ENCODE measurements around the gene TFR2. TPM values are rescaled to one million over a fixed set of nuclear protein-coding genes. Genes with fewer than 3 reads are reported as not detected.

TFR2 gene
- total and polyA plus RNA-seq, 2 of the 13 experiments (the other 11 are each of a cell fraction or from before 2014, with no cell fraction given) = 36.9 to 64.2 TPM

DNA sequence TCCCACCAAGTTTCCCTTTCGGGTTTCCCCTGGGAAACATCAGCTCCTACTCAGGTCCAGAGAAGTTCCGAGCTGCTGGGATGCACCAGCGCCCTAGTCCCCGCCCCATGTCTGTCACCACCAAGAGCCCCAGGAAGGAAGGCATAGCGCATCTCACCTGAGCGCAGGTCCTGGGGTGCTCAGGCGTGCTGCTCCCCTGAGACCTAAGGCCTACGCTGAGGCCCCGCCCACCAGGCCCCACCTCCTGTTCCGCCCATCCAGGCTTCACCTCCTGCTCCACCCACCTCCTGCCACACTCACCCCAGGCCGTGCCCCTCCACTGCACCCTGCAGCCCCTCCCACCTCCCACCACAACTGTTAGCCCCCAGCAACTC lies 1.2 kb upstream of the TFR2 start (continued):
- TF ChIP-seq, protein P1, sequence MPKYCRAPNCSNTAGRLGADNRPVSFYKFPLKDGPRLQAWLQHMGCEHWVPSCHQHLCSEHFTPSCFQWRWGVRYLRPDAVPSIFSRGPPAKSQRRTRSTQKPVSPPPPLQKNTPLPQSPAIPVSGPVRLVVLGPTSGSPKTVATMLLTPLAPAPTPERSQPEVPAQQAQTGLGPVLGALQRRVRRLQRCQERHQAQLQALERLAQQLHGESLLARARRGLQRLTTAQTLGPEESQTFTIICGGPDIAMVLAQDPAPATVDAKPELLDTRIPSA (CRISPR knock-in tag; IDR thresholded peaks at IDR 0.05; ENCODE audit: borderline replicate concordance) = no peak
- TF ChIP-seq MEIS1 (CRISPR knock-in tag; IDR thresholded peaks at IDR 0.05; ENCODE audit: borderline replicate concordance) (no peak), ZNF20 (CRISPR knock-in tag; IDR thresholded peaks at IDR 0.05) (no peak), HIC2 (CRISPR knock-in tag; IDR thresholded peaks at IDR 0.05; ENCODE audit: low read depth) (0 out of 2 replicates have a peak, but pooled peaks have one; percentile 6), ZNF230 (CRISPR knock-in tag; IDR thresholded peaks at IDR 0.05) (no peak), ZNF749 (CRISPR knock-in tag; IDR thresholded peaks at IDR 0.05; ENCODE audit: borderline replicate concordance) (no peak), ZBTB20 (CRISPR knock-in tag; IDR thresholded peaks at IDR 0.05; ENCODE audit: borderline replicate concordance, low read depth) (0 out of 2 replicates have a peak, but pooled peaks have one; percentile 3), ZNF207 (IDR thresholded peaks at IDR 0.05; ENCODE audit: borderline replicate concordance) (no peak), HNRNPH1 (optimal IDR thresholded peaks at IDR 0.05; ENCODE audit: low read depth, low read length) (no peak), ZNF274 (CRISPR knock-in tag; IDR thresholded peaks at IDR 0.05) (no peak), MTA1 (CRISPR knock-in tag; IDR thresholded peaks at IDR 0.05; ENCODE audit: borderline replicate concordance) (peak; percentile 36; the same call in 1 of the 2 replicates), MAZ (IDR thresholded peaks at IDR 0.05; ENCODE audit: borderline replicate concordance, low read depth, low read length) (no peak), MAZ (CRISPR knock-in tag; IDR thresholded peaks at IDR 0.05; ENCODE audit: low read depth) (no peak), SP4 (CRISPR knock-in tag; IDR thresholded peaks at IDR 0.05) (peak; percentile 70; the same call in 1 of the 2 replicates), ARID2 (CRISPR knock-in tag; IDR thresholded peaks at IDR 0.05; ENCODE audit: borderline replicate concordance) (no peak), RAD51 (IDR thresholded peaks at IDR 0.05; ENCODE audit: borderline replicate concordance) (no peak), ZNF75D (CRISPR knock-in tag; IDR thresholded peaks at IDR 0.05; ENCODE audit: borderline replicate concordance) (no peak), MAFG (CRISPR knock-in tag; IDR thresholded peaks at IDR 0.05) (no peak), NFIC (IDR thresholded peaks at IDR 0.05; ENCODE audit: low read length) (no peak), XRCC5 (optimal IDR thresholded peaks at IDR 0.05; ENCODE audit: low read length) (peak; percentile 18), ZNF275 (CRISPR knock-in tag; IDR thresholded peaks at IDR 0.05; ENCODE audit: borderline replicate concordance) (peak; percentile 47; the same call in 1 of the 2 replicates), HCFC1 (IDR thresholded peaks at IDR 0.05; ENCODE audit: low read depth, low read length) (no peak)
- TF ChIP-seq, protein P2, sequence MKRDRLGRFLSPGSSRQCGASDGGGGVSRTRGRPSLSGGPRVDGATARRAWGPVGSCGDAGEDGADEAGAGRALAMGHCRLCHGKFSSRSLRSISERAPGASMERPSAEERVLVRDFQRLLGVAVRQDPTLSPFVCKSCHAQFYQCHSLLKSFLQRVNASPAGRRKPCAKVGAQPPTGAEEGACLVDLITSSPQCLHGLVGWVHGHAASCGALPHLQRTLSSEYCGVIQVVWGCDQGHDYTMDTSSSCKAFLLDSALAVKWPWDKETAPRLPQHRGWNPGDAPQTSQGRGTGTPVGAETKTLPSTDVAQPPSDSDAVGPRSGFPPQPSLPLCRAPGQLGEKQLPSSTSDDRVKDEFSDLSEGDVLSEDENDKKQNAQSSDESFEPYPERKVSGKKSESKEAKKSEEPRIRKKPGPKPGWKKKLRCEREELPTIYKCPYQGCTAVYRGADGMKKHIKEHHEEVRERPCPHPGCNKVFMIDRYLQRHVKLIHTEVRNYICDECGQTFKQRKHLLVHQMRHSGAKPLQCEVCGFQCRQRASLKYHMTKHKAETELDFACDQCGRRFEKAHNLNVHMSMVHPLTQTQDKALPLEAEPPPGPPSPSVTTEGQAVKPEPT (CRISPR knock-in tag; IDR thresholded peaks at IDR 0.05; ENCODE audit: low read depth) = no peak
- TF ChIP-seq, protein P3, sequence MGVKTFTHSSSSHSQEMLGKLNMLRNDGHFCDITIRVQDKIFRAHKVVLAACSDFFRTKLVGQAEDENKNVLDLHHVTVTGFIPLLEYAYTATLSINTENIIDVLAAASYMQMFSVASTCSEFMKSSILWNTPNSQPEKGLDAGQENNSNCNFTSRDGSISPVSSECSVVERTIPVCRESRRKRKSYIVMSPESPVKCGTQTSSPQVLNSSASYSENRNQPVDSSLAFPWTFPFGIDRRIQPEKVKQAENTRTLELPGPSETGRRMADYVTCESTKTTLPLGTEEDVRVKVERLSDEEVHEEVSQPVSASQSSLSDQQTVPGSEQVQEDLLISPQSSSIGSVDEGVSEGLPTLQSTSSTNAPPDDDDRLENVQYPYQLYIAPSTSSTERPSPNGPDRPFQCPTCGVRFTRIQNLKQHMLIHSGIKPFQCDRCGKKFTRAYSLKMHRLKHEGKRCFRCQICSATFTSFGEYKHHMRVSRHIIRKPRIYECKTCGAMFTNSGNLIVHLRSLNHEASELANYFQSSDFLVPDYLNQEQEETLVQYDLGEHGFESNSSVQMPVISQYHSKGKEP (CRISPR knock-in tag; IDR thresholded peaks at IDR 0.05) = no peak
